Progenitor cell of endocrine pancreas (in vitro differentiated cells): ENCODE measurements around the gene AQP12A. TPM values are rescaled to one million over a fixed set of nuclear protein-coding genes. Genes with fewer than 3 reads are reported as not detected.

Experiments
- DNase-seq: peaks from one replicate; pipeline ENCODE4 v3.0.0; 2021; ENCODE audit warnings: low spot score; ENCODE audit not compliant: unreplicated experiment
- H3K27ac Mint-ChIP-seq: 2 replicates; pipeline ENCODE4 v1.8.0; 2021; ENCODE audit warnings: mild to moderate bottlenecking, moderate library complexity, mixed read lengths
- H3K27me3 Mint-ChIP-seq: 2 replicates; pipeline ENCODE4 v1.8.0; 2021; ENCODE audit warnings: mixed read lengths
- H3K36me3 Mint-ChIP-seq: 2 replicates; pipeline ENCODE4 v1.8.0; 2022; ENCODE audit warnings: mixed read lengths; ENCODE audit not compliant: insufficient read depth
- H3K4me1 Mint-ChIP-seq: 2 replicates; pipeline ENCODE4 v1.8.0; 2021; ENCODE audit warnings: low read depth, mixed read lengths
- H3K4me3 Mint-ChIP-seq: 2 replicates; pipeline ENCODE4 v1.8.0; 2021; ENCODE audit warnings: low read depth, mild to moderate bottlenecking, moderate library complexity, mixed read lengths
- H3K9me3 Mint-ChIP-seq: 2 replicates; pipeline ENCODE4 v1.8.0; 2021; ENCODE audit warnings: low read depth, mixed read lengths
- total RNA-seq: library from RNA; stranded (reverse); gene quantifications from 2 replicates; pipeline ENCODE4 v1.2.1, GENCODE V29; 2021
- TF ChIP-seq, protein P1 (sequence below): fragments of 200-600 bp; sonication (generic); IDR thresholded peaks from one replicate; pipeline ENCODE4 v1.5.0; 2021; ENCODE audit warnings: antibody characterized with exemption, mild to moderate bottlenecking; ENCODE audit not compliant: unreplicated experiment

Gene AQP12A
- total RNA-seq, 1 donor from 2014 or later, result not detected

- Mint-ChIP-seq H3K36me3 (peaks cover 2% of the 10 kb centered on the region), H3K27me3 (peaks cover 14% of the 10 kb centered on the region), H3K4me1 (no peaks in the 10 kb centered on the region), H3K4me3 (no peak overlapping the region), H3K9me3 (no peaks in the 10 kb centered on the region), H3K27ac (no peak overlapping the region)
- TF ChIP-seq, protein P1, sequence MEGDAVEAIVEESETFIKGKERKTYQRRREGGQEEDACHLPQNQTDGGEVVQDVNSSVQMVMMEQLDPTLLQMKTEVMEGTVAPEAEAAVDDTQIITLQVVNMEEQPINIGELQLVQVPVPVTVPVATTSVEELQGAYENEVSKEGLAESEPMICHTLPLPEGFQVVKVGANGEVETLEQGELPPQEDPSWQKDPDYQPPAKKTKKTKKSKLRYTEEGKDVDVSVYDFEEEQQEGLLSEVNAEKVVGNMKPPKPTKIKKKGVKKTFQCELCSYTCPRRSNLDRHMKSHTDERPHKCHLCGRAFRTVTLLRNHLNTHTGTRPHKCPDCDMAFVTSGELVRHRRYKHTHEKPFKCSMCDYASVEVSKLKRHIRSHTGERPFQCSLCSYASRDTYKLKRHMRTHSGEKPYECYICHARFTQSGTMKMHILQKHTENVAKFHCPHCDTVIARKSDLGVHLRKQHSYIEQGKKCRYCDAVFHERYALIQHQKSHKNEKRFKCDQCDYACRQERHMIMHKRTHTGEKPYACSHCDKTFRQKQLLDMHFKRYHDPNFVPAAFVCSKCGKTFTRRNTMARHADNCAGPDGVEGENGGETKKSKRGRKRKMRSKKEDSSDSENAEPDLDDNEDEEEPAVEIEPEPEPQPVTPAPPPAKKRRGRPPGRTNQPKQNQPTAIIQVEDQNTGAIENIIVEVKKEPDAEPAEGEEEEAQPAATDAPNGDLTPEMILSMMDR, result no peak
- DNase-seq, result no peak
Measured at GRCh38 chr2:240711701-240712100, 20.0 kb downstream of the AQP12A start.

GRCh38 chr2:240712121-240712520 is 20.5 kb downstream of the AQP12A start:
- peaks cover 11% of the 10 kb centered on the region for H3K27me3 Mint-ChIP-seq
- H3K9me3 Mint-ChIP-seq, result no peaks in the 10 kb centered on the region
- H3K27ac Mint-ChIP-seq, result no peak overlapping the region
- no peak overlapping the region for H3K4me3 Mint-ChIP-seq
- H3K36me3 Mint-ChIP-seq, result peaks cover 2% of the 10 kb centered on the region
- H3K4me1 Mint-ChIP-seq, result no peaks in the 10 kb centered on the region
- no peak for DNase-seq
- TF ChIP-seq, protein P1, result no peak

GRCh38 chr2:240713071-240713927 is 21.6 kb downstream of the AQP12A start:
- Mint-ChIP-seq H3K9me3 (no peaks in the 10 kb centered on the region), H3K27ac (peak overlapping the region; percentile 64), H3K27me3 (peaks cover 2% of the 10 kb centered on the region), H3K36me3 (peaks cover 2% of the 10 kb centered on the region), H3K4me3 (no peak overlapping the region), H3K4me1 (no peaks in the 10 kb centered on the region)
- TF ChIP-seq, protein P1, result no peak
- no peak for DNase-seq

- no peak for DNase-seq
- H3K4me3 Mint-ChIP-seq, result no peak overlapping the region
- H3K27ac Mint-ChIP-seq, result no peak overlapping the region
- H3K27me3 Mint-ChIP-seq, result no peaks in the 10 kb centered on the region
- peaks cover 2% of the 10 kb centered on the region for H3K36me3 Mint-ChIP-seq
- H3K9me3 Mint-ChIP-seq, result no peaks in the 10 kb centered on the region
- TF ChIP-seq, protein P1, result no peak
- H3K4me1 Mint-ChIP-seq, result no peaks in the 10 kb centered on the region
Measured at GRCh38 chr2:240713928-240714746, 22.5 kb downstream of the AQP12A start.
